BJ (cell line): Measurements from ENCODE around the gene PRXL2B. TPM values are rescaled to one million over a fixed set of nuclear protein-coding genes. Genes with fewer than 3 reads are reported as not detected.
"Not testable (repeated sequence)": the region's sequence is repeated elsewhere in the genome, so short reads cannot be mapped to it uniquely, and the experiment has no call there.

Experiments used
- CTCF ChIA-PET: fragments of 350-600 bp; formaldehyde crosslinking; extraction: SDS; loops from one replicate; lab custom pipeline; 2021; ENCODE audit warnings: antibody characterized with exemption, inconsistent platforms; lab: Yijun Ruan, JAX
- POLR2A ChIA-PET: fragments of 300-600 bp; sonication (Branson Sonifier 250); formaldehyde crosslinking; extraction: SDS; loops from one replicate; lab custom pipeline; 2021; ENCODE audit warnings: antibody characterized with exemption; lab: Charles Lee
- DNase-seq: peaks from one replicate; pipeline ENCODE4 v3.0.0-alpha.2; 2011; ENCODE audit warnings: low read depth
- H3K27me3 ChIP-seq: 2 replicates; pipeline ENCODE4 v1.6.0; 2011; ENCODE audit warnings: low read length; ENCODE audit not compliant: control insufficient read depth, insufficient read depth
- H3K36me3 ChIP-seq: 2 replicates; pipeline ENCODE4 v1.5.1; 2011; ENCODE audit warnings: low read length; ENCODE audit not compliant: control insufficient read depth, insufficient read depth
- H3K4me3 ChIP-seq: 2 replicates; pipeline ENCODE4 v1.5.1; 2011; ENCODE audit warnings: low read depth, mild to moderate bottlenecking, control low read depth, low read length
- CTCF ChIP-seq: IDR thresholded peaks from 2 replicates; pipeline ENCODE4 v1.5.1; 2011; ENCODE audit warnings: low read depth, mild to moderate bottlenecking, control low read depth, inconsistent platforms, low read length, moderate library complexity; ENCODE audit not compliant: insufficient read depth
- polyA plus RNA-seq: library from polyadenylated mRNA; depleted of rRNA; stranded (reverse); fragments of >200 nt; gene quantifications from 2 replicates; pipeline ENCODE4 v1.2.3, GENCODE V29; 2011

Gene PRXL2B
- polyA plus RNA-seq, 1 experiment = 16.1 TPM

GRCh38 chr1:2547210-2548067 lies 39.1 kb upstream of the PRXL2B start:
- Histone ChIP-seq H3K36me3 (no peaks in the 10 kb centered on the region), H3K27me3 (no peaks in the 10 kb centered on the region), H3K4me3 (peak overlapping the region; percentile 55)
- no peak for DNase-seq
- POLR2A ChIA-PET = no interaction called here
- TF ChIP-seq CTCF = no peak
- CTCF ChIA-PET = interaction anchor here (0.6 to 3.8 kb wide), 24 partner anchors 10 to 877 kb away, joined by 3 to 71 read pairs (median 6); partner anchors contain the start of genes FAAP20, MORN1, PANK4 and PEX10

GRCh38 chr1:2548068-2548589 lies 38.4 kb upstream of the PRXL2B start:
- Histone ChIP-seq H3K27me3 (no peaks in the 10 kb centered on the region), H3K36me3 (no peaks in the 10 kb centered on the region), H3K4me3 (no peak overlapping the region)
- ChIA-PET CTCF (interaction anchor here (1.1 to 3.8 kb wide), 13 partner anchors 9 to 877 kb away, joined by 3 to 71 read pairs (median 7); partner anchors contain the start of genes PEX10 and TNFRSF14), POLR2A (no interaction called here)
- peak; percentile 95 for TF ChIP-seq CTCF
- DNase-seq = no peak

- H3K27me3 ChIP-seq, POLR2A ChIA-PET, H3K36me3 ChIP-seq, DNase-seq, H3K4me3 ChIP-seq: not testable (repeated sequence)
- CTCF ChIA-PET = interaction anchor here (0.6 to 3.3 kb wide), 3 partner anchors 132 to 647 kb away, joined by 3 to 71 read pairs (median 4); no protein-coding TSS in a partner anchor
These were observed 37.1 kb upstream of the PRXL2B start for GRCh38 chr1:2549367-2550029.

GRCh38 chr1:2550309-2550861 lies 36.2 kb upstream of the PRXL2B start:
- POLR2A ChIA-PET, H3K4me3 ChIP-seq, CTCF ChIA-PET, H3K27me3 ChIP-seq, H3K36me3 ChIP-seq, DNase-seq: not testable (repeated sequence)

- H3K36me3 ChIP-seq, POLR2A ChIA-PET, DNase-seq, H3K27me3 ChIP-seq, H3K4me3 ChIP-seq: not testable (repeated sequence)
- CTCF ChIA-PET = interaction anchor here (1.1 kb wide), 1 partner anchor 137 kb away, joined by 4 read pairs; no protein-coding TSS in a partner anchor
These were observed 35.0 kb upstream of the PRXL2B start for GRCh38 chr1:2551544-2551943.

- Histone ChIP-seq H3K36me3 (no peaks in the 10 kb centered on the region), H3K4me3 (no peak overlapping the region), H3K27me3 (no peaks in the 10 kb centered on the region)
- DNase-seq = no peak
- CTCF ChIA-PET = interaction anchor here (1.1 kb wide), 1 partner anchor 137 kb away, joined by 4 read pairs; no protein-coding TSS in a partner anchor
- TF ChIP-seq CTCF = no peak
- POLR2A ChIA-PET = no interaction called here
These were observed 34.4 kb upstream of the PRXL2B start for GRCh38 chr1:2552189-2552588.

GRCh38 chr1:2553076-2553475 lies 33.5 kb upstream of the PRXL2B start:
- CTCF ChIA-PET, H3K4me3 ChIP-seq, DNase-seq, POLR2A ChIA-PET, H3K36me3 ChIP-seq, H3K27me3 ChIP-seq: not testable (repeated sequence)
